GM18511 (cell line): ENCODE data around the gene PGAM2.

Experiments
- ATAC-seq: cut with Tn5 transposase; IDR thresholded peaks from one replicate; pipeline ENCODE4 v1.9.1; 2021; ENCODE audit warnings: mild to moderate bottlenecking, moderate library complexity; ENCODE audit not compliant: unreplicated experiment

PGAM2 gene

GRCh38 chr7:44067064-44067951 is 1.9 kb upstream of the PGAM2 start:
- no peak for ATAC-seq

GRCh38 chr7:44066494-44067063 is 1.2 kb upstream of the PGAM2 start:
- ATAC-seq = no peak

- ATAC-seq = no peak
Measured at GRCh38 chr7:44066111-44066460, 719 bp upstream of the PGAM2 start.

GRCh38 chr7:44064791-44065430 is 456 bp downstream of the PGAM2 start:
- no peak for ATAC-seq

GRCh38 chr7:44063894-44064651 is 1.3 kb downstream of the PGAM2 start:
- no peak for ATAC-seq

- ATAC-seq = no peak
Measured at GRCh38 chr7:44063547-44063893, 1.8 kb downstream of the PGAM2 start.

- no peak for ATAC-seq
Measured at GRCh38 chr7:44062903-44063295, 2.5 kb downstream of the PGAM2 start.

GRCh38 chr7:44062180-44062902 is 3.0 kb downstream of the PGAM2 start:
- ATAC-seq = no peak

GRCh38 chr7:44061645-44062179 is 3.7 kb downstream of the PGAM2 start:
- no peak for ATAC-seq

- no peak for ATAC-seq
Measured at GRCh38 chr7:44060948-44061644, 4.3 kb downstream of the PGAM2 start.

- no peak for ATAC-seq
Measured at GRCh38 chr7:44060091-44060947, 5.0 kb downstream of the PGAM2 start.

GRCh38 chr7:44059219-44060090 is 5.9 kb downstream of the PGAM2 start:
- peak; percentile 79 for ATAC-seq

- no peak for ATAC-seq
Measured at GRCh38 chr7:44058759-44059218, 6.6 kb downstream of the PGAM2 start.

- ATAC-seq = no peak
Measured at GRCh38 chr7:44057849-44058758, 7.3 kb downstream of the PGAM2 start.

- no peak for ATAC-seq
Measured at GRCh38 chr7:44057181-44057848, 8.1 kb downstream of the PGAM2 start.

GRCh38 chr7:44056681-44057080 is 8.7 kb downstream of the PGAM2 start:
- ATAC-seq = no peak
